Measurements from ENCODE around the gene EPHA3.

Gene EPHA3

GRCh38 chr3:89157575-89157974 is 50.2 kb downstream of the EPHA3 start:
- POLR2A ChIA-PET (ENCODE audit: low non-redundant PET) = no interaction called here
- CTCF ChIA-PET = no interaction called here
- DNase-seq (ENCODE audit: low spot score) = no peak
- H3K27ac ChIP-seq = no peak overlapping the region
- TF ChIP-seq, protein P1, sequence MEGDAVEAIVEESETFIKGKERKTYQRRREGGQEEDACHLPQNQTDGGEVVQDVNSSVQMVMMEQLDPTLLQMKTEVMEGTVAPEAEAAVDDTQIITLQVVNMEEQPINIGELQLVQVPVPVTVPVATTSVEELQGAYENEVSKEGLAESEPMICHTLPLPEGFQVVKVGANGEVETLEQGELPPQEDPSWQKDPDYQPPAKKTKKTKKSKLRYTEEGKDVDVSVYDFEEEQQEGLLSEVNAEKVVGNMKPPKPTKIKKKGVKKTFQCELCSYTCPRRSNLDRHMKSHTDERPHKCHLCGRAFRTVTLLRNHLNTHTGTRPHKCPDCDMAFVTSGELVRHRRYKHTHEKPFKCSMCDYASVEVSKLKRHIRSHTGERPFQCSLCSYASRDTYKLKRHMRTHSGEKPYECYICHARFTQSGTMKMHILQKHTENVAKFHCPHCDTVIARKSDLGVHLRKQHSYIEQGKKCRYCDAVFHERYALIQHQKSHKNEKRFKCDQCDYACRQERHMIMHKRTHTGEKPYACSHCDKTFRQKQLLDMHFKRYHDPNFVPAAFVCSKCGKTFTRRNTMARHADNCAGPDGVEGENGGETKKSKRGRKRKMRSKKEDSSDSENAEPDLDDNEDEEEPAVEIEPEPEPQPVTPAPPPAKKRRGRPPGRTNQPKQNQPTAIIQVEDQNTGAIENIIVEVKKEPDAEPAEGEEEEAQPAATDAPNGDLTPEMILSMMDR (conservative IDR thresholded peaks at IDR 0.05; ENCODE audit: low read depth) = no peak

DNA sequence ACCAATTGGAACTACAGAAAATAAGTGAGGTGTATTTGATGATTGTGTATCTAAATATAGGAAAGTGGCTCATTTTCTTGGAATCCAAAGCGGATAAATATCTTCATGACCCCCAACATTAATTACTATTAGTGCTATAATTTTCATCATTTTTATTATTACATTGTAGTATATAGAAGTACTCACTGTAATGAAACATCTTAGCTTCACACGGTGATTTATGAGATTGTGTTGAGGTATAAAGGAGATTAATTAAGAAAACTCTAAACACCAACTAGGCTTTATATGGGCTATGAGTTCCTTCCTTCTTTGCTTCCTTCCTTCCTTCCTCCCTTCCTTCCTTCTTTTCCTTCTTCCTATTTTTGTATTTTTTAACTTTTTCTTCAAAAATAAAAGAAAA is 52.2 kb downstream of the EPHA3 start:
- no peak for DNase-seq (ENCODE audit: low spot score)
- TF ChIP-seq, protein P1 (conservative IDR thresholded peaks at IDR 0.05; ENCODE audit: low read depth) = no peak
- ChIA-PET CTCF (no interaction called here), POLR2A (ENCODE audit: low non-redundant PET) (no interaction called here)
- H3K27ac ChIP-seq = no peak overlapping the region

DNA sequence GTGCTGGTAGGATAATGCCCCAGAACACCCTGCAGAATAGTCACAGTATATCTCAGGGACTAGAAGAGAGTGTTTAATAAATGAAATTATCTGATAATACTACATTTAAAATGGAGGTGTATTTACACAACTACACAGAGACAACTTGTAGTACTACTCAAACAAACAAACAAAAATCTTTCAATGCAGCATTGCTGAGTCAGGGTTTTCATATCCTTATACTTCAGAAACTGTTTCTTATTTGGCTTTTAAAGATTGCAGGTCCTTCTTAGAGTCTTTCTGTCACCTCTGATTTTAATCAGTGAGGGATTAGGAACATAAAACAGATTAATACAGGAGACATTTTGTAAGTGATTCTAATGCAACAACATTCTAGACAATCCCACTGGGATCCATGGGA is 57.4 kb downstream of the EPHA3 start:
- H3K27ac ChIP-seq = no peak overlapping the region
- ChIA-PET CTCF (no interaction called here), POLR2A (ENCODE audit: low non-redundant PET) (no interaction called here)
- DNase-seq (ENCODE audit: low spot score) = no peak
- TF ChIP-seq, protein P1 (conservative IDR thresholded peaks at IDR 0.05; ENCODE audit: low read depth) = no peak

DNA sequence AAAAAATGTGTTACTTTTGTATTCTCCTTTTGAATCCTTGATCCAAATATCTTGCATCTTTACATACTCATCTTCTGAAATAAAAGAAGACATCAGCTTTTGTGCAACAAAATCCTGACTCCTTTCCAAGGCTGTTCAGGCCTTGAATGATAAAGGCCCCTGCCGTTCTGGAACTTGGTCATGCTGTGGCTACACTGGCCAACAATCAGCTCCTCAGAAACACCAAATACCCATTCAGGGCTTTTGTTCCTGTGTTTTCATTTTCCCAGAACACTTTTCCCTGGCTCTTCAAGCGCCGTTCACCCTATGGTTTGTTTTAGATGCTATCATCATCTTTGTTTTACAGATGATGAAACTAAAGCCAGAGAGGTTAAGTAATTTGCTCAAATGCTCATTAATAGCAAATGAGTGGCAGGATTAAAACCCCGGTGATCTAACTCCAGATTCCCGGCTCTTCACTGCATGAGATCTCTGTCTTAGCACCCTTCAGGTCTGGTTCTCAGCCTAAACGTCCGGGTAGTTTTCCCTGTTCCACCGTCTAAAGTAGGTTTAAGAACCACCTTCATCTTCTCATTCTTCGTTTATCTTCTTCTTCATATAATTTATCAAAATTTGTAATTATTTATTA is 58.3 kb downstream of the EPHA3 start:
- CTCF ChIA-PET = no interaction called here
- TF ChIP-seq, protein P1 (conservative IDR thresholded peaks at IDR 0.05; ENCODE audit: low read depth) = no peak
- no peak for DNase-seq (ENCODE audit: low spot score)
- no peak overlapping the region for H3K27ac ChIP-seq
- POLR2A ChIA-PET (ENCODE audit: low non-redundant PET) = no interaction called here

- ChIA-PET CTCF (no interaction called here), POLR2A (ENCODE audit: low non-redundant PET) (no interaction called here)
- TF ChIP-seq, protein P1 (conservative IDR thresholded peaks at IDR 0.05; ENCODE audit: low read depth) = no peak
- no peak overlapping the region for H3K27ac ChIP-seq
- DNase-seq (ENCODE audit: low spot score) = no peak
These were observed 64.5 kb downstream of the EPHA3 start for GRCh38 chr3:89171687-89172545.

DNA sequence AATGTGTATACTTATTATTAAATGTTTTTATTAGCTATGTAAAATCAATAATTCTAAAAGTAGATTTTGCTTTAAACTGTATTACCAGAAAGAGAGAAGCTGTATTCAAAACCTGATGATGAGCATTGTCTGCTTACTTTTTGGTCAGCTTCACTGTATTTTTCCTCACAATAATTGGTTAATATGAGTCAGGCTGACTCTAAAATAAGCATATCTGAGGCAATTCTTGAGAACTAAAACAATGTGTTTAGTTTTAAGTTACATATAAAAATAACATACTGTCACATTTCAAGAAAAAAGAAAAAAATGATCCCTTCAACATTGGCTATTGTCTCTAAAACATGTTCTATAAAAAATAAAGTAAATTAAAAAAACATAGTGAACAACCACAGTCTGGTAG is 66.1 kb downstream of the EPHA3 start:
- TF ChIP-seq, protein P1 (conservative IDR thresholded peaks at IDR 0.05; ENCODE audit: low read depth) = no peak
- POLR2A ChIA-PET (ENCODE audit: low non-redundant PET) = no interaction called here
- DNase-seq (ENCODE audit: low spot score) = no peak
- CTCF ChIA-PET = no interaction called here
- H3K27ac ChIP-seq = no peak overlapping the region
